Measurements from ENCODE around the gene BCAS1.
A peak's percentile ranks its signal among the peaks of the same experiment; 100 is the strongest.

BCAS1 gene

DNA sequence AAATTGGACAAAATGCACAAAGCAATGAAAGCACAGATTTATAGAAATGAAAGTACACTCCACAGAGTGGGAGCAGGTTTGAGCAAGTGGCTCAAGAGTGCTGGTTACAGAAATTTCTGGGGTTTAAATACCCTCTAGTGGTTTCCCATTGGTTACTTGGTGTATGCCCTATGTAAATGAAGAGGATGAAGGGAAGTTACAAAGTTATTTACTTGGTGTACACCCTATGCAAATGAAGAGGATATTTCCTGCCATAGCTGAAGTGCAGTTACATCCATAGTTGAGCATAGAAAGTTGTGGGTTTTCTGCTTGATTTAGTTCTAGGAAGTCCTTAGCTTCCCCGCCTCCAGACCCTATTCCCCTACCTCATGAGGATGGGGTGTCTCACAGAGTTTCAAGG, 22.7 kb downstream of the BCAS1 start:
- no peak for DNase-seq

DNA sequence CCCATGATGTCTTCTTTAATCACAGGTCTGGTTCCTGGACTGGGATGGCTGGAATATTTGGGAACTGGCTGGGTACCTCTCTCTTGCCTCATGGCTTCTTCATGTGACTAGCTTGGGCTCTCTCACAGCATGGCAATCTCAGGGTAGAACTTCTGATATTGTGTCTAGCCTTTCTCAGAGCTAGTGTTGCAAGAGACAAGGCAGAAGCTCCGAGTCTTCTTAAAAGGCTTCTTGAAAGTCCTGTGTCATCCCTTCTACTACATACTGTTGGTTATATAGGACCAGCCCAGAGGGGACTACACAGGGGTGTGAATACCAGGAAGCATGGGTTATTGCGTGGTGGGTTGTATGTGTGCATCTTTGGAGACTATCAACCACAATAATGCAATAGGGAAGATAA, 23.3 kb downstream of the BCAS1 start:
- no peak for DNase-seq

DNA sequence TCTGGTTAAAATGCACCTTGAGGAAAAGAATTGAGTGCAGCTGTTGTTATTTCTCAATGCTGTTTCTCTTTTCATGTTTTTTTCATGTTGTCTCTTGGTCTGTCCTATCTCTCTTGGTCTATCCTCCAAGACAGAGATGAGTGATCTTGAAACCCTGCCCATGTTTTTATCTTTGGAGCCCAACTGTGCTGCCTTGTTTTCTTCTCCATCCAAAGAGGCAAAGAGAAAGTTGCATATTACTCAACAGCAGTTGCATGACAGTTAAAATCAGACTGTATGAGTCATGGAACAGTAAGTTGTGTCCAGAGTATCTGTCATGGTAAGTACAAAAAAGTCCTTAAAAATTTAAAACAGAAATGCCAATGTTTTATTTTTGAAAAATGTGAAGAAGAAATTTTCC, 26.2 kb downstream of the BCAS1 start:
- no peak for DNase-seq

DNA sequence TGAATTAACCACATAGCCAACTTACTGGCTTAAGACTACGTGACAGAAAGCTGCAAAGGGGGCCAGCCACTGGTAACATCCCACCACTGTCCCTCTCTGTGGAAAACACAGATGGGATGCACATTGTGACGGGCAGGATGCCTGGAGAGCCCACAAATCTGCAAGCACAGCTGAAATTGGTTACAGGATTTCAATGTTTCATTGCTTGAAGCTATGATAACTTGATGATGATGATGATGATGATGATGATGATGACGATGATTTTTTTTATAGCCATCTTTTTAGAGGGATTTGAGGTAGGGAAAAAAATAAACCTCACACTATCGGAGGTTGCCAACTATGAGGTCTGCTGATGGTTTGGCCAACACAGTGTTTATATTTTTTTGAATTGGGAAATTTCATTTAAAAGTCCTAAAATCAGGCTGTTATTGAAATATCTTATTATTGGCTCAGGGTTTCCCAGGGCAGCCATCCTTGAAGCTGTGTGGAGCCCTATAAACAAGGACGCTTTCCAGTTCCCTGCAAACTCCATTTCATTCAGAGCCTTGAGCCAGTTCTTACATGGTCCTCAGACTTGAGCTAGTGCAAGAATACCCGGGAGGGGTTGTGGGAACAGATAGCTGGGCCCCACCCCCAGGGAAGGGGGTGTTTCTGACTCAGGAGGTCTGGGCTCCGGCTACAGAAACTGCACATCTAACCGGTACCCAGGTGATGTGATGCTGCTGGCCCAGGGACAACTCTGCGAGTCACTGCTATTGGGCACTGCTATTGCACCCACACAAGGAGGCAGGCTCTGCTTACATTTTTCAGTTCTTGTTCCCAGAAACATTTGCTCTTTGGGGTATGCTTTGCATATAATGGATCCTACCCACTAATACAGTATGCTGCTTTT, 27.1 kb downstream of the BCAS1 start:
- no peak for DNase-seq

GRCh38 chr20:54042021-54042420, 28.4 kb downstream of the BCAS1 start:
- DNase-seq: no peak

DNA sequence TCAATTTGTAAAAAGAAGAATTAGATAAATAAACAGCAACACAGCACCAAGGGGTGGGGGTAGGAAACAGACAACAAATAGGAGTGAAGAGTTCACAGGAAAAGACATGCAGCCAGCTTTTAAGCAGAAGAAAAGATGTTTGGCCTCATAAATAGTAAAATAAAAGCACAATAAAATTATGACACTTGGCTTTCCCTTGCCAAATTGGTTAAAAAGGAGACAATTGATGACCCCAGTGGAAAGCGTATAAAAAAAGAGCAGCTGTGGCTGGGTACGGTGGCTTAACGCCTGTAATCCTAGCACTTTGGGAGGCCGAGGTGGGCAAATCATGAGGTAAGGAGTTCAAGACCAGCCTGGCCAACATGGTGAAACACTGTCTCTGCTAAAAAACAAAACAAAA, 29.1 kb downstream of the BCAS1 start:
- no peak for DNase-seq

- DNase-seq: no peak
Measured at GRCh38 chr20:54040531-54040930, 29.9 kb downstream of the BCAS1 start.

DNA sequence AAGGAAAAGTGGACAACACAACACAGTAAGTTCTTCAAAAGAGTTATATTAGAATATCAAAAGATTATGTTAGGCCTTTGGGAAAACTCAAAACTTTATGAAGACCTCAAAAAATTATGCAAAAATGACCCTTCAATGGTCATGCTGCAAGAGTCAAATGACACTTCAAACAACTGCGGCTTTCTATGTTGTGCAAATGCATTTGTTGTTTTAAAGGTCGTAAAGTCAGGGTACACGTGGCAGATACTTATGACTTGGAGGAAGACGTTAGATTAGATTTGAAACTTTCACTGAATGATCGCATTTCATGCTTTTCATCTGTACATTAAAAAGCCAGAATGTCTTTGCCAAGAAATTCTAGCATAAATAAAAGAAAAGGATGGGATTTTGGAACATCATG, 31.4 kb downstream of the BCAS1 start:
- DNase-seq: no peak

GRCh38 chr20:54037525-54037924, 32.9 kb downstream of the BCAS1 start:
- no peak for DNase-seq

GRCh38 chr20:54029643-54030042, 40.8 kb downstream of the BCAS1 start:
- no peak for DNase-seq

DNA sequence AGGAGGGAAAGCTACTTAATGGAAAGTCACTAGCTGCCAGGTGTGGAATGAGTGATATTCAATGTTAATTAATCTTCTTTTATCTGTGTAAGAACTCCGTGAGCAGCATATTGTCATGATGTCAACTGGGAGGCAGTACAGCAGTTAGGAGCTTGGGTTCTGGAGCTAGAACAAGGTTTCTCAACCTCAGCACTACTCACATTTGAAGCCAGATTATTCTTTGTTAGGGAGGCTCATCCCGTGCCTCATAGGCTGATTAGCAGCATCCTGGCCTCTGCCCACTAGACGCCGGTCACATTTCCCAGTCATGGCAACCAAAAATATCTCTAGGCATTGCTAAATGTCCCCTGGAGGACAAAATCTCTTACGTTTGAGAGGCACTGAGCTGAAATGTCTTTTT, 41.2 kb downstream of the BCAS1 start:
- DNase-seq: peak; percentile 56

DNA sequence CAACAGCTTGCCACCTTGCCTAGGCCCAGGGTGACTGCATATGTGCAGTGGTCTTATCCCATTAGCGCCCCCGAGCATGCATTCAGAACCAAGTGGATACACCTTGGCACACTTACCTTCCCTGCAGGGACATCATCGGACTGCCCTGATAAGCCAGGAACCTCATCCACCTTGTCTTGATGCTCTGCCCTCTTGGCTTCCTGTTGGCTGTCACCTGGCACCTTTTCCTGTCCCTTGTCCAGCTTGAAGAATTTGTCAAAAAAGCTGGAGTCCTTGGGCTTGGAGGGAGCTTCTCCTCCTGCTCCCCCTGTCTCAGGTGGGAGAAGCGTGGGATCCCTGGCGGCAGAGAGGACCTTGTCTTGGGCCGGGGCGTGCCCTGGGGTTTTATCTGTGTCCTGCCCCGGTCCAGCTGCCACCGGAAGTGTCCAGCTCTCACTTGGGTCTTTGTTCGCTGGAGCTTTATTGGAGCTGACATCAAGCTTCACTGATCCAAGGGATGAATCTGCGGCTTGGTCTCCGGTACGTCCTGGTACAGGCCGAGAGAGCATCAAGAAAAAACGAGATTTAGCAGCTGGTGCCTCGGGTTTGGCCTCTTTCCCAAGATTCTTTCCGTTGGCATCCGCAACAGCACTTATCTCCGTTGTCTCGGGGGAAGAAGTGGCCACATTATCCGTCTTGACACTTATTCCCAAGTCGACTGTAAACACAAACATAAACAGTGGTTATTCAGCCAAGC, 42.0 kb downstream of the BCAS1 start:
- DNase-seq: peak; percentile 70

DNA sequence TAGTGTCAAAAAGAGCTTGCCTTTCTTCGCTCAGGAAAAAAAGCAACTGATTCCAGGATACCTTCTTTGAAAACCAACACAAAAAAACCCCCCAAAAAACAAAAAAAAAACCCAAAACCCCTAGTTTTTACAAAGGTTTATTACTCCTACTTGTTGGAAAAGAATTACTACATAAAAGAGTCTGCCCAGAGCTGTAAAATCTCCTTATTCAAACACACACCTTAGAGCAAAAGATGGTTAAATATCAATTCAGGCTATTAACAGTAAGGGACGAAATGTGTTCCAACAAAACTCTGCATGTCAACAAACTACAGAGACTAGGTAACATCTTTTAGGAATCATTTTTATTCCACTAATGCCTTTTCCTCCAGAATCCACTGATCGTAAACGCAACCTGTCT, 42.7 kb downstream of the BCAS1 start:
- no peak for DNase-seq

DNA sequence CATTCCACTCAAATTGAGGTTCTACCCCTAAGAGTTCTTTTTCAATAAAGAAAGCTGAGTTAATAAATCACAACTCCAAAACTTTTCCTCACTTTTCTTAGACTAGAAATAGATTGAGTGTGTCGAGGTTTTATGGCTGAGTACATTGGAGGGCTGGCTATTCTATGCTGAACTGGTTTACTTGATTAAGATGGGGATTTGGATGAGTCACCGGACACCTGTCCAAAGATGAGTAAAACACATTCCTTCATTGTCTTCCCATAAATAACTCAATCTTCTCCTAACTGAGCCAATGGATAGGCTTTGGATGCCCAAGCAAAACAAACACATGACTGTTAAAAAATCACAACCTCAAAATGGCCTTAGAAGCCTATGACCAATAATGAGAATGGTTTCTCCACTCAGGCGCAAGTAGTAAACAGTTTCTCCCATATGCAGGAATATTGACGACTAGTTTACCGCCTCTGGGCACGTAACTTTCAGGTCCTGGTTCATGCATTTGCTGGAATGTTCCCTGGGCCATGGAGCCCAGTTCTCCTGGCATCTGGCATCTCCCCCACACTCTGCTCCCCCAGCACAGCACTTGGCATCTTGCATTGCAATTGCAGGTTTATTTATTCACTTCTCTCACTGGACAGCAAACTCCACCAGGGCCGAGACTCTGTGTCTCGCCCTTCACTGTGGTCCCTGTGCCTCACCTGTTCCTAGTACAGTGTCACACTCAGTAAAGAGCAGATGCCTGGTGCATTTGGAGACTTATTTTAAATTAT, 43.9 kb downstream of the BCAS1 start:
- peak; percentile 46 for DNase-seq

- no peak for DNase-seq
Measured at GRCh38 chr20:54025251-54025771, 45.1 kb downstream of the BCAS1 start.

DNA sequence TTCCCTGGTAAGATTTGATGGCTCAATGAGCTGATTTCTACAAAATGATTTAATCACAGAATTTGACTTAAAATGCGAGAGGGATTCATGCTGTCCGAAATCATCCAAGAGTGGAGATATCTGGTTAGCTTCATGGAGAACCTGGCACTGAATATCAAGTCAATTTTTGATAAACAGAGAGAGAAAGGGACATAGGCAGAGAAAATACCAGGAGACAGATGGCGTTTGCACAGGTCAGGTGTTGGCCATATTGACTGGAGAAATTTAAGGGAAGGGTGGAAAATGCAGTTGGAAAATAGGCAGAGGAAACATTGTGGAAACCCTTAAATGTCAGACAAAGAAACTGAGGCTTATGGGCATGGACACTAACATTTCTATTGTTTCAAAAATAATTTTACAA, 47.0 kb downstream of the BCAS1 start:
- DNase-seq: no peak

DNA sequence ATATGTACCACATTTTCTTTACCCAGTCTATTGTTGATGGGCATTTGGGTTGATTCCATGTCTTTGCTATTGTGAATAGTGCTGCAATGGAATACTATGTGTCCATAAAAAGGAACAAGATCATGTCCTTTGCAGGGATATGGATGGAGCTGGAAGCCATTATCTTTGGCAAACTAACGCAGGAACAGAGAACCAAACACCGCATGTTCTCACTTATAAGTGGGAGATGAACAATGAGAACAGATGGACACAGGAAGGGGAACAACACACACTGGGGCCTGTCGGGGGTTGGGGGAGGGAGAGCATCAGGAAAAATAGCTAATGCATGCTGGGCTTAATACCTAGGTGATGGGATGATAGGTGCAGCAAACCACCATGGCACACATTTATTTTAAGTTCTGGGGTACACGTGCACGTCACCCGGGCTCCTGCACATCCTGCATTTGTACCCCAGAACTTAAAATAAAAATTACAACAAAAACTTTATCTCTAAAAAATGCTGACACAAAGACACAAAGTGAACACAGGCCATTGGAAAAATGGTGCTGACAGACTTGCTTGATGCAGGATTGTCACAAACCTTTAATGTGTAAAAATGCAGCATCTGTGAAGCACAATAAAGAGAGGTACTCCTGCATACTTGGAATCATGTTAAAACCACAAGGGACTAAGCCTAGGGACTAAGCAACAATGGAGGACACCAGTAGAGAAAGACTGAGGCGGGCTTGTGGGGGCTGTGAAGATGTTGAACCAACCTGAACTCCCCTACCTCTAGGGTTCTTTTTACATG, 48.8 kb downstream of the BCAS1 start:
- no peak for DNase-seq

GRCh38 chr20:54020868-54021267, 49.5 kb downstream of the BCAS1 start:
- no peak for DNase-seq

GRCh38 chr20:54020348-54020747, 50.0 kb downstream of the BCAS1 start:
- DNase-seq: no peak

DNA sequence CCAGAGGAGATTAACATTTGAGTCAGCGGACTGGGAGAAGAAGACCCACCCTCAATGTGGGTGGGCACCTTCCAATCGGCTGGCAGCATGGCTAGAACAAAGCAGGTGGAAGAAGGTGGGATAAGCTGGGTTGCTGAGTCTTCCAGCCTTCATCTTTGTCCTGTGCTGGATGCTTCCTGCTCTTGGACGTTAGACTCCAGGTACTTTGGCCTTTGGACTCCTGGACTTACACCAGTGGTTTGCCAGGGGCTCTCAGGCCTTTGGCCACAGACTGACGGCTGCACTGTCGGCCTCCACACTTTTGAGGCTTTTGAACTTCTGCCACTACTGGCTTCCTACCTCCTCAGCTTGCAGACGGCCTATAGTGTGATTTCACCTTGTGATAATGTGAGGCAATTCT, 50.8 kb downstream of the BCAS1 start:
- no peak for DNase-seq

- no peak for DNase-seq
Measured at GRCh38 chr20:54019127-54019526, 51.3 kb downstream of the BCAS1 start.

- peak; percentile 20 for DNase-seq
Measured at GRCh38 chr20:54017846-54018245, 52.5 kb downstream of the BCAS1 start.
